NT2/D1 (cell line): Measurements from ENCODE around the gene CLEC18C.
"Not testable (repeated sequence)": the region's sequence is repeated elsewhere in the genome, so short reads cannot be mapped to it uniquely, and the experiment has no call there.

Source experiments
- SUZ12 ChIP-seq: IDR thresholded peaks from 2 replicates; pipeline ENCODE4 v1.6.1; 2011; ENCODE audit not compliant: insufficient read length, insufficient read depth; ENCODE audit errors: extremely low read depth
- ZNF274 ChIP-seq: IDR thresholded peaks from 2 replicates; pipeline ENCODE4 v1.6.1; 2011; ENCODE audit warnings: mild to moderate bottlenecking, low read depth, low read length

DNA sequence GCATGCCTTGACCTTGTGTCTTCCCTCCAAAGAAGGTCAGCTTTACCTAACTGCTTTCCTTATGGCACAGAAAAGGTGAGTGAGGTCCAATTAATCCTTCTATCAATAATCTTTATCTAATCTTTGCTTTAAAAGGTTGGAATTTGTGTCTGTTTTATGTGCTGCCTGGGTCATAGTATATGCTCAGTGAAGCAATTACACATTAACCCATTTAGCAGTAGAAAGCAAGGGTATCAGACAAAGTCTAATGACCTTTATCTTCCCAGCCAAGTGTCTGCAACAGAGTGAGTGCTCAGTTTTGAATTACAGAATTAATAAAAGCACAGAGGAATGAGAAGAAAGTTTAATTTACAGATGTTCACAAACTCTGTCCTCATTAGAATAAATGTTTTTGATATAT, 52.4 kb downstream of the CLEC18C start:
- TF ChIP-seq SUZ12, ZNF274: not testable (repeated sequence)
